Mucosa of descending colon (tissue), 3 donors: ENCODE results near the gene TOR1AIP1. TPM values are rescaled to one million over a fixed set of nuclear protein-coding genes. Genes with fewer than 3 reads are reported as not detected.
A peak's percentile ranks its signal among the peaks of the same experiment; 100 is the strongest.

Experiments used
- ATAC-seq: fragments of 200-7000 bp; cut with Tn5 transposase; one replicate; pipeline ENCODE4 v1.9.1; 2020; ENCODE audit warnings: mild to moderate bottlenecking, moderate library complexity
- DNase-seq, 3 donors: peaks; one replicate each; pipeline ENCODE4 v3.0.0-alpha.2; 2020
- H3K36me3 ChIP-seq: fragments of 200-600 bp; one replicate; pipeline ENCODE4 v1.8.0; 2021; ENCODE audit warnings: low read depth, mild to moderate bottlenecking
- H3K4me1 ChIP-seq: fragments of 200-600 bp; one replicate; pipeline ENCODE4 v1.8.0; 2021; ENCODE audit warnings: low read depth, mild to moderate bottlenecking
- H3K4me3 ChIP-seq: fragments of 200-600 bp; one replicate; pipeline ENCODE4 v1.8.0; 2021; ENCODE audit warnings: mild to moderate bottlenecking
- H3K9me3 ChIP-seq: fragments of 200-600 bp; one replicate; pipeline ENCODE4 v1.8.0; 2021; ENCODE audit warnings: mild to moderate bottlenecking
- CTCF ChIP-seq: fragments of 200-600 bp; IDR thresholded peaks from one replicate; pipeline ENCODE4 v1.8.0; 2022; ENCODE audit warnings: antibody characterized with exemption, mild to moderate bottlenecking
- intact Hi-C, 2 donors: fragments of 100-400 bp; cut with DNase I in 1 of 2; cut with micrococcal nuclease in 1 of 2; formaldehyde crosslinking; loops; one replicate each; pipeline versions ENCODE4 v1.11.0 to v1.11.1; 2022; cut with DNase I, micrococcal nuclease
- total RNA-seq, 3 donors: library from RNA; stranded (reverse); fragmentation: NEBNext Ultra II Directional in 2 of 3; extraction: Animal tissue kit (Norgen Biotek cat#: 25700) in 2 of 3; gene quantifications; one replicate each; pipeline versions ENCODE4 v1.2.1 to v1.2.4, GENCODE V29; 2021 to 2023
- donor health status: DM: no; HTN: no; CAD: no; lungs with moderate emphysema.
- donor health status: DM: no; HTN: no; CAD: no.
- donor health status: DM: no; HTN: yes; CAD: no.

TOR1AIP1 gene
- total RNA-seq, 3 donors from 2014 or later: 29.8 to 91.7 (median 30.7) TPM

GRCh38 chr1:179924268-179924667 is 42.2 kb downstream of the TOR1AIP1 start:
- H3K9me3 ChIP-seq: no peaks in the 10 kb centered on the region
- H3K4me3 ChIP-seq: no peak overlapping the region
- DNase-seq (no peak), ATAC-seq (no peak)
- H3K4me1 ChIP-seq: no peaks in the 10 kb centered on the region
- intact Hi-C loops: no loop called here
- no peaks in the 10 kb centered on the region for H3K36me3 ChIP-seq
- TF ChIP-seq CTCF: no peak

GRCh38 chr1:179925302-179925701 is 43.2 kb downstream of the TOR1AIP1 start:
- Histone ChIP-seq H3K36me3 (no peaks in the 10 kb centered on the region), H3K4me3 (no peak overlapping the region), H3K4me1 (no peaks in the 10 kb centered on the region), H3K9me3 (no peaks in the 10 kb centered on the region)
- ATAC-seq (no peak), DNase-seq (no peak)
- no peak for TF ChIP-seq CTCF
- intact Hi-C loops: no loop called here

- TF ChIP-seq CTCF: no peak
- intact Hi-C loops: no loop called here
- H3K36me3 ChIP-seq: no peaks in the 10 kb centered on the region
- no peak for ATAC-seq
- no peaks in the 10 kb centered on the region for H3K9me3 ChIP-seq
- H3K4me1 ChIP-seq: no peaks in the 10 kb centered on the region
- no peak for DNase-seq
- H3K4me3 ChIP-seq: no peak overlapping the region
Observed at GRCh38 chr1:179925922-179926849, 44.1 kb downstream of the TOR1AIP1 start.

GRCh38 chr1:179926850-179927205 is 44.7 kb downstream of the TOR1AIP1 start:
- ATAC-seq (no peak), DNase-seq (no peak)
- Histone ChIP-seq H3K36me3 (no peaks in the 10 kb centered on the region), H3K4me3 (no peak overlapping the region), H3K9me3 (no peaks in the 10 kb centered on the region), H3K4me1 (no peaks in the 10 kb centered on the region)
- intact Hi-C loops: no loop called here
- TF ChIP-seq CTCF: no peak

- intact Hi-C loops: no loop called here
- H3K4me1 ChIP-seq: no peaks in the 10 kb centered on the region
- no peaks in the 10 kb centered on the region for H3K9me3 ChIP-seq
- peak; percentile 57 for ATAC-seq
- DNase-seq: no peak
- TF ChIP-seq CTCF: no peak
- H3K4me3 ChIP-seq: no peak overlapping the region
- no peaks in the 10 kb centered on the region for H3K36me3 ChIP-seq
Observed at GRCh38 chr1:179929955-179930798, 48.1 kb downstream of the TOR1AIP1 start.
